GM12892 (cell line): ENCODE measurements around the gene USP38.

Source experiments
- POLR2A ChIP-seq: IDR thresholded peaks from 2 replicates; pipeline ENCODE4 v1.6.1; 2011; ENCODE audit warnings: low read depth, low read length, control low read depth
- POLR2AphosphoS5 ChIP-seq: IDR thresholded peaks from 2 replicates; pipeline ENCODE4 v1.6.1; 2011; ENCODE audit warnings: low read depth, low read length, control low read depth
- TAF1 ChIP-seq: IDR thresholded peaks from 2 replicates; pipeline ENCODE4 v1.6.1; 2011; ENCODE audit warnings: low read depth, mild to moderate bottlenecking, control low read depth, low read length, borderline replicate concordance

- TF ChIP-seq POLR2AphosphoS5 (no peak), TAF1 (no peak), POLR2A (no peak)
Measured at GRCh38 chr4:143156853-143157252, 27.9 kb upstream of the USP38 start.
